NCI-H2196 treated with DMSO at 0.1 percent for 48 hours (cell line): ENCODE results near the gene TNIK.

Experiments used
- DNase-seq: peaks from one replicate; lab custom pipeline; 2025; ENCODE audit not compliant: unreplicated experiment; lab: John Stamatoyannopoulos, UW

Gene TNIK

GRCh38 chr3:171113716-171114115 lies 346.5 kb downstream of the TNIK start:
- no peak for DNase-seq

DNA sequence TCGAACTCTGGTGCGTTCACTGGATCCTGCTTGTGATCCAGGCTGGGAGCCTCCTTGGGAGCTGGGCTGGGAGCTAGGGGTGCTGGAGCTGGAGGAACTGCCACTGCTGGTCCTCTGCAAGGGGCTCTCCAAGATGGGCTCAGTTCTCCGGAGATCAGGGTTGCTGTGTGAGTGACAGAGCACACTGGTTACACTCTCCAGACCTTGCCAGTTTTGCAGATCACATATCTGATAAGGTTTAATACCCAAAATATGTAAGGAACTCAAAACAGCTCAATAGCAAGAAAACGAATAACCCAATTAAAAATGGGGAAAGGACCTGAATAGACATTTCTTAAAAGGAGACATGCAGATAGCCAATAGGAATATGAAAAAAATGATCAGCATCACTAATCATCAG lies 349.5 kb downstream of the TNIK start:
- no peak for DNase-seq

DNA sequence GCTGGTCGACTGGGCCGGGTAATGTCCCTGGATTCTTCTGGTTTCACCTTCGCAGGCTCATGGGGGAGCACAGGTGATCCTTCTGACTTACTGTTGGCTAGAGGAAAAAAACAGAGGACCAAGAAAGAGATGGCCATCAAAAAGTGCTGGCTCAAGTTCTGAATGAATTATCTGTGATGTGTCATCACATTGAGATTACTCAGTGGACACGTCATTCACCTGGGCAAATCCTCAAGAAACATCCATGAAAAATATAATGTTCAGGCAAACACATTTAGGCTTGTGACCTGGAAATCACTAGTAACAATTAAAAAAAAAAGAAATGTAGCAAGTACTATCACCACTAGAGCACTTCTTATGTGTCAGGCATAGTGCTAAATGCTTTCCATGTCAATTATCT lies 352.1 kb downstream of the TNIK start:
- no peak for DNase-seq

DNA sequence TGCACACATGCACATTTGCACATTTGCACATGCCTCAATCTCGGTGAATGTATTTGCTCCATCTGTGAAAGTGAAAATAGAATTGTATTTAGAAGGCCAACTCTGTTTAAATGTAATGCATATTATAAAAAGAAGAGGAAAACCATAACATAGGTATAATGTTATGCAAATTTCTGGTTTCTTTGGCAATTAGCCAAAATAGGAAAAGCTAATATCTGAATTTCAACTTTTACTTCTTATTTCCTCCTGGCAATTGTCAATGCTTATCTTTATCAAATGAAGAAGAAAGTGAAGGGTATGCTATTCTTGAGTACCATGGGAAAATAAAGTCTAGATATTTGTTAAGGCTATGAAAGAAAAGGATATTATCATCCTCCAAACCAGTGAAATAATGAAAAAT lies 357.0 kb downstream of the TNIK start:
- DNase-seq: no peak

GRCh38 chr3:171101982-171102641 lies 358.1 kb downstream of the TNIK start:
- DNase-seq: no peak

DNA sequence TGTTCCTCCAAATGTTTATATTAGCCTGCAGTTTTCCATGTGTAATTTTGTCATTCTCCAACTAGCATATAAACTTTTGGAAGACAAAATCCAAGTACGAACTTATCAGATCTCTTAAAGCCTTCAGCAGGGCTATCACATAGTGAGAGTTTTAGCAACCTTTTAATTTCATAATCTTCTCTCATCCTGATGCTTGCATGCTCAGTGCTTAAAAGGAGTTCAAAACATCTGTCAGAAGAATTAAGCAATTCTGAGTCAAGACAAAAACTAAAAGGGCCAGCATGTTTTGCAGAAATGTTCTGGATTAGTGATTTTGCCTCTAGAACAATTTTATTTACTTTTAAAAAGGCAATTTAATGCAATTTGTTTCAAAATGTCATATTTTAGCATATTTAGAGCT lies 360.3 kb downstream of the TNIK start:
- DNase-seq: no peak

DNA sequence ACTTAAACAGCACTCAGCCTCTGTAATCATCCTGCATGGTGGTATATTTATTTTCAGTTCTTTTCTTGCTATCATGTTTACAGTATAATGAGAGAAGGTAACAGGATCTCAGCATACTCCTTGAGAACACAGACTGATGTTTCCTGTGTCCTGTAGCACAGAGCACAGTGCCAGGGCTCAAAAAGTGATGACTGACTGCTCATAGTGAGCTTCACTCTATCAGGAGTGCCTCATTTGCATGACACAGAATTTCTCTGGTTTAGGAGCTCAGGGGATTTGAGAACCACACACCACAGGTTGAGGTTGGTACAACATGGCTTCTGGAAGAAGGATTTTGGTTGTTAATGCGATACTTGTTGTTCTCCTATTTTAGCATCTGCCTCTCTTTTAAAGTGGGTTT lies 365.1 kb downstream of the TNIK start:
- DNase-seq: no peak

DNA sequence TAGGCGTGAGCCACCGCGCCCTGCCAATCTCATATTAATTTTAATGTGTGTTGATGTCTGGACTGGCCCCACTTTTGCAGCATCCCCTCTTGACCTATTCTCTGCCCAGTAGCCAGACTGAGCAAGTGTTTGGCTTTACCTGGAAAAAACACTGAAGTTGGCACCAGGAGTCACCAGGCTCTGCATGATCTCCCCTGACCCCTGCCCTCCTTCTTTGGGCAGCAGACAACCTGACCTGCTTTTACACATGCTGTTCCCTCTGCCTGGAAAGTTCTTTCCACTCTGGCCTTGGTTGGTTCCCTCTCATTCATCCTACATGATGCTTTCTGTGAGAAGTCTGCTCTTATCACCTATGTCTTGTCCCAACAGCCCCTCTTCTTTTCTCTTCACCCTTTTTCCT lies 365.8 kb downstream of the TNIK start:
- DNase-seq: no peak

DNA sequence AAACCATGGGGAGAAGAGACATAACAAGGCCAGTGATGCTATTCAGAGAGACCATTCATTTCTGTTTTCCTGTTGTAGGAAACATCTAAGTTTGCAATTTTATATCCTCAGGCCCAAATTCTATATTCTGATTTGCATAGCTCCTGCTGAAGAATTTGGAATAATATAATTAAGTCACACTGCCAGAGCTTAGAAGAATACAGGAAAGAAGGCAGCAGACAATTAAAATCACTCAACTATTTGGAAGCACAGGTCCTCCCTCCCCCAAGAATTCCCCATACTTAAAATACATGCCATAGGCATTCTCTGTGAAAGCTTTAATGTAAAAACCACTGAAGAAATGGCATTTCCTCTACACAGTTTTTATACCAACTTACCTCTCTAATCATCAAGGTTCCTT lies 366.7 kb downstream of the TNIK start:
- no peak for DNase-seq

DNA sequence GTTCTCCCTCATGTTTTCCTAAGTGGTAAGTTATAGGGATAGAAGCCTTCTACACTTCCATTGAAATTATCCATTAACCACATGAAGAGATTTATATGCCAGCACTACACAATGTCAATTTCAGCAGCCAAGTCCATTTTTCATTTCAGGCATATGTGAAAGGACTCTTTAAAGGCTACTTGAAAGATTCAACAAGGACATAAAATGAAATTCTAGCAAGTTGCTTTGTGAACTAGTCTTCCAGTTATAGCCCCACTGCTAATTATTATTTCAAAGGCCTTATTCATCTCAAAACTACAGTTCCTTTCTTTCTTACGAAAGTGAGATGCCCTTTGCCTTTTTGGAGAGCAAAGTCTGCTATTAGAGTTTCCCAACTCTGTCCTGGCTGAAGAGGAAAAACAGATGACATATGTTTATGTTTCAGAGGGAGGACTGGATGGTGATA lies 367.7 kb downstream of the TNIK start:
- DNase-seq: no peak

GRCh38 chr3:171090321-171090720 lies 369.9 kb downstream of the TNIK start:
- no peak for DNase-seq

- DNase-seq: peak; percentile 64
These were observed 371.0 kb downstream of the TNIK start for GRCh38 chr3:171088964-171089754.

DNA sequence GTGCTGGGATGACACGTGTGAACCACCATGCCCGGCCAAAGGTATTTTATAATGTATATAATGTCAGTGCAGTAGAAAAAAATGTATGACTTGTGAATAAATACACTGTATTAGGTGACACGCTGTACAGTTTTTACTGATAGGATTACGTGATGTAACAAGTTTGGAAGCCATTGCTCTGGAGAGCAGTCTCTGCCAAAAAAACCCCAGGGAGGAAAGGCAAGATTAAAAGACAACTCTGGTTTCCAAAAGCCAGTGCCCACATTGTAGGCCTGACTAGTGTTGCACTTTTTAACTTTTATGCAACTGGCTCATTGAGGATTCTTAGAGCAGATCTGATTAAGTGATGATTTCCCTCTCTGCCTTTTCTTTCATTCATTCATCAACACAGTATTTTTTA lies 371.7 kb downstream of the TNIK start:
- no peak for DNase-seq

DNA sequence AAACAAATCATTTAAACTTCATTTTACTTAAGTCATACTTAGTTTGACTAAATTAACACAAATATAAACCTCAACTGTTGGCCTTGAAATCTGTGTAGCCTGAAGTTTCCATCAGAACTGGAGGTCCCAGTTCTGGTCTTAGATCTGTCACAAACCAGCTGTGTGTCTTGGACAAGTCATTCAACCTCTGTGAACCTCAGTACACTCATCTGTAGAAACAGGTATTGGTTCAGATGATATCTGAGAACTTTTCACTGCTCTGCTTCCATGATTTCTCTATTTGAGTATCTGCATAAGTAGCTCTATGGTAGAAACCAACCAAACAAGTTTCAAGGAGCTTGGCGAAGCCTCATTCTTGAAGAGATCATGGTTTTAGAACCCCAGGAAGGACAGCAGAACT lies 373.3 kb downstream of the TNIK start:
- DNase-seq: no peak

GRCh38 chr3:171077261-171077660 lies 382.9 kb downstream of the TNIK start:
- DNase-seq: no peak

- no peak for DNase-seq
These were observed 387.8 kb downstream of the TNIK start for GRCh38 chr3:171072432-171072831.

DNA sequence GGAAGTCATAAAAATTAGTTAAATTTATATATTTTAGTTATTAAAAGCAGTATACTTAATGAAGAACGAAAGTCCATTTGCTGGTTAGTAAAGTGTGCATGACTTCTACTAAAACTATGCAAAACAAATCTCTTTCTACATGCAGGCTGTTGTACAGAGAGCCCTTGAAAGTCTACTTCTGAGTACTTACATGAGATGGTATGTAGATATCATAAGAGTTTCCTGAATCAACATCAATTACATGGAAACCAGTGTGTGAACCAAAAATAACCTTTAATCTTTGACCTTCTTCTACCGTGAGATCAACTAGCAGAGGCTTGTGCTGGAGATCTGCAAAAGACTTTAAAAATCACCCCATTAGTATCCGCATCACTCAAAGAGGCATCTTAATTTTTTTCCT lies 391.5 kb downstream of the TNIK start:
- no peak for DNase-seq

DNA sequence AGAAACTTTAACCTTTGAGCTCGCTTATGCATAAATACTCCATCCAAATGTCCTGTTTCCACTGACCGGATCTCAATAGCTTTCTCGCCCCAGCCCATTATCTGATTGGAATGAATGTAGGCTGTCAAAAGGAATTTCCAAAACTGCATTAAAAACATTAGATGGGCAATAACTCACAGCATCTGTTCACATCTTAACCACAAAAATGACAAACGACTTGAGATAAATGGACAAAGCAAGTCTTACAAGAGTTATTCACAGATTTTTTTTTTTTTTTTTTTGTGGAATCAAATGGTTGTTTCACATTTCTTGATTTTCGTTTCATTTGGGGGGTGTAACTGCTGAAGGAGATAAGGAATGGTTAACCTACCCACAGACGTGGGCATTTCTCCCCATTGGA lies 394.0 kb downstream of the TNIK start:
- no peak for DNase-seq

DNA sequence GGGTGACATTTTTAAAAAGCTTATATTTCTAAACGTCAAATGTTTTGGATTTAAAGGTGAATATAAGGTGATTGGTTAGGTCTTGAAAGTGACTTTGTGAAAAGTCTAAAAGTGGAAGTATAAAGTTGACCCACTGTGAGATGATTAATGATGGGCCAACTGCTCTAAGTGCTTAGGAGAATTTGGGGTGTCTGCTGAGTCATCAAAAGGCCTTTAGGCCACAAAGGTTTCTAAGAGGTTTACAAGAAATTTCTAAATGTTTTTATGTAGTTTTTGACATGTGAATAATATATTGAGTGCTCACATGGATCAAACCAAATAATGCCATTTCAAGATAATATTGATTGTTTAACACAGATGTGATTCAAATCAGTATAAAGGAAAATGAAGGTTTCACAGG lies 394.5 kb downstream of the TNIK start:
- DNase-seq: no peak

- no peak for DNase-seq
These were observed 395.7 kb downstream of the TNIK start for GRCh38 chr3:171064461-171064860.

GRCh38 chr3:171061749-171062148 lies 398.5 kb downstream of the TNIK start:
- DNase-seq: no peak

GRCh38 chr3:171059978-171060377 lies 400.2 kb downstream of the TNIK start:
- DNase-seq: no peak
